ENCODE data around the gene SNRK. TPM values are rescaled to one million over a fixed set of nuclear protein-coding genes. Genes with fewer than 3 reads are reported as not detected.

The SNRK gene
- total and polyA plus RNA-seq, 2 donors (not counting 3 experiments of a cell fraction or from before 2014, with no cell fraction given), result 43.3 to 99.9 TPM

- Histone ChIP-seq H3K4me2 (ENCODE audit: insufficient read depth, low read length) (no peak overlapping the region), H2AFZ (ENCODE audit: low read depth, low read length) (no peak overlapping the region), H3K9me3 (replicated peaks; ENCODE audit: control insufficient read depth, insufficient read depth, low read length) (no peaks in the 10 kb centered on the region), H3K79me2 (ENCODE audit: control insufficient read depth, insufficient read depth, low read length) (peaks cover 100% of the 10 kb centered on the region), H3K4me1 (ENCODE audit: control insufficient read depth, extremely low read depth, insufficient read depth, low read length) (peaks cover 26% of the 10 kb centered on the region), H3K27ac (ENCODE audit: insufficient read depth, low read depth, low read length) (no peak overlapping the region), H3K9me1 (replicated peaks; ENCODE audit: control insufficient read depth, extremely low read depth, insufficient read depth, low read length) (no peaks in the 10 kb centered on the region), H3K36me3 (ENCODE audit: control insufficient read depth in 2 of 2, extremely low read depth in 1 of 2, insufficient read depth in 2 of 2, low read length in 2 of 2) (peaks cover 8 to 10% of the 10 kb centered on the region in 2 experiments), H4K20me1 (replicated peaks; ENCODE audit: control insufficient read depth, extremely low read depth, insufficient read depth, low read length) (peaks cover 34% of the 10 kb centered on the region), H3K9ac (replicated peaks; ENCODE audit: extremely low read depth, insufficient read depth, low read length) (no peak overlapping the region), H3K27me3 (ENCODE audit: control insufficient read depth in 2 of 2, insufficient read depth in 2 of 2, low read length in 2 of 2) (no peaks in the 10 kb centered on the region), H3K4me3 (replicated peaks in 1 of 3; ENCODE audit: insufficient read depth in 1 of 3, low read depth in 1 of 3, low read length in 3 of 3) (no peak overlapping the region)
- CTCF ChIA-PET, result interaction anchor here (0.9 to 3.9 kb wide), 3 partner anchors 12 to 183 kb away, joined by 3 to 18 read pairs (median 6); no protein-coding TSS in a partner anchor
- POLR2A ChIA-PET, result no interaction called here
- intact Hi-C loops (cut with micrococcal nuclease) (no loop called here), dilution Hi-C loops (cut with MboI; ENCODE audit: extremely low pct_ligation_motif_present, low sequenced_read_pairs) (no loop called here)
- FAIRE-seq (no peak), DNase-seq (ENCODE audit: low read depth, low spot score) (no peak)
- TF ChIP-seq, protein P1, sequence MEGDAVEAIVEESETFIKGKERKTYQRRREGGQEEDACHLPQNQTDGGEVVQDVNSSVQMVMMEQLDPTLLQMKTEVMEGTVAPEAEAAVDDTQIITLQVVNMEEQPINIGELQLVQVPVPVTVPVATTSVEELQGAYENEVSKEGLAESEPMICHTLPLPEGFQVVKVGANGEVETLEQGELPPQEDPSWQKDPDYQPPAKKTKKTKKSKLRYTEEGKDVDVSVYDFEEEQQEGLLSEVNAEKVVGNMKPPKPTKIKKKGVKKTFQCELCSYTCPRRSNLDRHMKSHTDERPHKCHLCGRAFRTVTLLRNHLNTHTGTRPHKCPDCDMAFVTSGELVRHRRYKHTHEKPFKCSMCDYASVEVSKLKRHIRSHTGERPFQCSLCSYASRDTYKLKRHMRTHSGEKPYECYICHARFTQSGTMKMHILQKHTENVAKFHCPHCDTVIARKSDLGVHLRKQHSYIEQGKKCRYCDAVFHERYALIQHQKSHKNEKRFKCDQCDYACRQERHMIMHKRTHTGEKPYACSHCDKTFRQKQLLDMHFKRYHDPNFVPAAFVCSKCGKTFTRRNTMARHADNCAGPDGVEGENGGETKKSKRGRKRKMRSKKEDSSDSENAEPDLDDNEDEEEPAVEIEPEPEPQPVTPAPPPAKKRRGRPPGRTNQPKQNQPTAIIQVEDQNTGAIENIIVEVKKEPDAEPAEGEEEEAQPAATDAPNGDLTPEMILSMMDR (IDR thresholded peaks at IDR 0.05; ENCODE audit: extremely low read depth in 1 of 2, insufficient read depth in 1 of 2, low read depth in 1 of 2, low read length in 2 of 2), result no peak
- TF ChIP-seq EZH2 (IDR thresholded peaks at IDR 0.05; ENCODE audit: borderline replicate concordance, low read depth, low read length, severe bottlenecking) (no peak), FOS (IDR thresholded peaks at IDR 0.05; ENCODE audit: borderline replicate concordance, insufficient read depth, low read length) (peak; percentile 13)
- BruUV-seq (replicated peaks), result no TSS peak
Observed at GRCh38 chr3:43319794-43320193, 33.5 kb downstream of the SNRK start.

GRCh38 chr3:43320288-43320687 is 33.9 kb downstream of the SNRK start:
- Histone ChIP-seq H4K20me1 (replicated peaks; ENCODE audit: control insufficient read depth, extremely low read depth, insufficient read depth, low read length) (peaks cover 37% of the 10 kb centered on the region), H3K4me3 (replicated peaks in 1 of 3; ENCODE audit: insufficient read depth in 1 of 3, low read depth in 1 of 3, low read length in 3 of 3) (no peak overlapping the region), H3K9ac (replicated peaks; ENCODE audit: extremely low read depth, insufficient read depth, low read length) (no peak overlapping the region), H3K79me2 (ENCODE audit: control insufficient read depth, insufficient read depth, low read length) (peaks cover 100% of the 10 kb centered on the region), H3K9me3 (replicated peaks; ENCODE audit: control insufficient read depth, insufficient read depth, low read length) (no peaks in the 10 kb centered on the region), H2AFZ (ENCODE audit: low read depth, low read length) (no peak overlapping the region), H3K4me1 (ENCODE audit: control insufficient read depth, extremely low read depth, insufficient read depth, low read length) (peaks cover 21% of the 10 kb centered on the region), H3K27ac (ENCODE audit: insufficient read depth, low read depth, low read length) (no peak overlapping the region), H3K36me3 (ENCODE audit: control insufficient read depth in 2 of 2, extremely low read depth in 1 of 2, insufficient read depth in 2 of 2, low read length in 2 of 2) (peaks cover 8% of the 10 kb centered on the region in 2 experiments), H3K4me2 (ENCODE audit: insufficient read depth, low read length) (no peak overlapping the region), H3K9me1 (replicated peaks; ENCODE audit: control insufficient read depth, extremely low read depth, insufficient read depth, low read length) (no peaks in the 10 kb centered on the region), H3K27me3 (ENCODE audit: control insufficient read depth in 2 of 2, insufficient read depth in 2 of 2, low read length in 2 of 2) (no peaks in the 10 kb centered on the region)
- TF ChIP-seq POLR2AphosphoS5 (IDR thresholded peaks at IDR 0.05; ENCODE audit: insufficient read depth, low read depth, low read length) (no peak), MAX (IDR thresholded peaks at IDR 0.05; ENCODE audit: insufficient read depth, insufficient read length) (no peak), FOS (IDR thresholded peaks at IDR 0.05; ENCODE audit: borderline replicate concordance, insufficient read depth, low read length) (peak; percentile 2), JUN (IDR thresholded peaks at IDR 0.05; ENCODE audit: borderline replicate concordance, insufficient read depth, insufficient read length, low read depth) (no peak)
- TF ChIP-seq, protein P1 (IDR thresholded peaks at IDR 0.05; ENCODE audit: extremely low read depth in 1 of 2, insufficient read depth in 1 of 2, low read depth in 1 of 2, low read length in 2 of 2), result no peak
- ChIA-PET CTCF (interaction anchor here (0.6 to 3.9 kb wide), 4 partner anchors 11 to 215 kb away, joined by 3 to 18 read pairs (median 6); no protein-coding TSS in a partner anchor), POLR2A (interaction anchor here (0.6 kb wide), 1 partner anchor 165 kb away, joined by 4 read pairs; no protein-coding TSS in a partner anchor)
- no peak for FAIRE-seq
- intact Hi-C loops (cut with micrococcal nuclease) (no loop called here), dilution Hi-C loops (cut with MboI; ENCODE audit: extremely low pct_ligation_motif_present, low sequenced_read_pairs) (no loop called here)
- no TSS peak for BruUV-seq (replicated peaks)
- DNase-seq (ENCODE audit: low read depth, low spot score), result no peak

All from endothelial cell of umbilical vein (primary cell).